ENCODE results near the gene TXNDC11.

The TXNDC11 gene

GRCh38 chr16:11639925-11640899 is 102.4 kb downstream of the TXNDC11 start:
- H3K4me3 ChIP-seq, result no peak overlapping the region
- H3K27ac ChIP-seq, result peak overlapping the region; percentile 28 to 90 (median 80)

DNA sequence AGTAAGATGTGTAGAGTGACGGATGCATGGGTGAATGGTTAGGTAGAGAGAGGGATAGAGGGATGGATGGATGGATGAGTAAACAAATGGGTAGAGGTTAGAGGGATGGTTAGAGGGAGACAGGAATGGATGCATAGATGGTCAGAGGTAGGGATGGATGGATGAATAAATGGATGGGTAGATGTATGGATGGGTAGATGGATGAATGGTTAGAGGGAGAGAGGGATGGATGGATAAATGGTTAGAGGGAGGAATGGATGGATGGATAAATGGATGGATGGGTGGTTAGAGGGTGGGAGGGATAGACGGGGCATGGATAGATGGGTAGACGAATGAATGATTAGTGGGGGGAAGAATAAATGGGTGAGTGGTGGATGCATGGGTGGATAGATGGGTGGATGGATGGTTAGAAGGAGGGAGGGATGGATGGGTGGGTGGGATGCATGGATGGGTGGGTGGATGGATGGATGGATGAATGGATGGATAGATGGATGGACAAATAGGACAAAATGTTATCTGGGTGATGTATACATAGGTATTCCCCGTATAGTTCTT is 103.6 kb downstream of the TXNDC11 start:
- H3K4me3 ChIP-seq, result no peak overlapping the region
- H3K27ac ChIP-seq, result peak overlapping the region in 6 of 21 experiments; percentile 56 to 90 (median 85)

- no peak overlapping the region for H3K4me3 ChIP-seq
- no peak overlapping the region for H3K27ac ChIP-seq
These were observed 104.5 kb downstream of the TXNDC11 start for GRCh38 chr16:11638140-11638539.

GRCh38 chr16:11637320-11637719 is 105.3 kb downstream of the TXNDC11 start:
- no peak overlapping the region for H3K4me3 ChIP-seq
- H3K27ac ChIP-seq, result peak overlapping the region in 2 of 21 experiments; percentile 18 to 24

DNA sequence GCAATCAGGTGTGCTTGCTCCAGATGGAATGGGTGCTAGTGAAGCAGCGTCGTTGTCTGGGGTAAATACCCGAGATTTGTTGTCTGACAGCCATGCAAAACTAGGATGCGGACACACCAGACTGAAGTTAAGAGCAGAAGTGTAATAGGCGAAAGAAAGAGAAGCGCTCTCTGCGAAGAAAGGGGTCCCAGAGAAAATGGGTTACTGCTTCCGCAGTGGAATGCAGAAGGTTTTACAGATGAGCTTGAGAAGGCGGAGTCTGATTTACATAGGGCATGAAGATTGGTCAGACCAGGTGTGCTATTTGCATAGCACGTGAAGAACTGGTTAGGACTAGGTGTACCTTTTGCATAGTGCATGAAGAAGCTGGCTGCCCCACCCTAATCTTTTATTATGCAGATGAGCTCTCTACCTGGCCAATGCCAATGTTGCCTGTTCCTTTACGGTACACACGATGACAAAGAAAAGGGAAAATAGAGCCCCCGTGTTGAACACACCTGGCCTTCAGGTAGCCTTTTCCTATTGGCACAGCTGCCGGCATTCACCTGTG is 106.4 kb downstream of the TXNDC11 start:
- Histone ChIP-seq H3K27ac (peak overlapping the region in 3 of 21 experiments; percentile 34 to 42 (median 39)), H3K4me3 (no peak overlapping the region)

DNA sequence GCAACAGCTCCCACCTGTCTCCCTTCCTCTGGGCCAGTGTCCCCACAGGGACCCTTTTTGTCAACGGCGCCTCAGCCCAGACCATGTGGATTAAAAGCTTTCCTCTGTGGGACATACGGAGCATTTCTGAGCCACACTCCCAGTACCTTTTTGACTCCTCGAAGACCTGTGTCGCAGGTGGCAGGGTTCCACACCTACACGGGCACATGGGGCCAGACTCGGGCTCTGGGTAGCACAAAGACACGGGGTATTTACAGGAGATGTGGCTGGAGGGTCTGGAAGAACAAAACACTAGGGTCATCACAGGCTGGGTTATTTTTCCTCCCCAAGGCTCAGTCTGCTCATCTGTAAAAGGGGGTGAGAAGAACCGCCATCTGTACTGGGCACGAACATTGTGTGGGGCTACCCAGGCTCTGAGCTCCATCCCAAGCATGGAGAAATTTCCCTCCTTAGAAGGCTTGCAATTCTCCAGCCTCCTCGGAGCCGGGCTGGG is 106.9 kb downstream of the TXNDC11 start:
- Histone ChIP-seq H3K4me3 (no peak overlapping the region), H3K27ac (peak overlapping the region in 3 of 21 experiments; percentile 23 to 42 (median 39))

- H3K27ac ChIP-seq, result no peak overlapping the region
- no peak overlapping the region for H3K4me3 ChIP-seq
These were observed 107.5 kb downstream of the TXNDC11 start for GRCh38 chr16:11635113-11635652.

GRCh38 chr16:11634312-11634711 is 108.3 kb downstream of the TXNDC11 start:
- Histone ChIP-seq H3K4me3 (no peak overlapping the region), H3K27ac (no peak overlapping the region)

- Histone ChIP-seq H3K27ac (peak overlapping the region in 18 of 21 experiments; percentile 18 to 82 (median 66)), H3K4me3 (no peak overlapping the region)
These were observed 109.5 kb downstream of the TXNDC11 start for GRCh38 chr16:11633113-11633512.

DNA sequence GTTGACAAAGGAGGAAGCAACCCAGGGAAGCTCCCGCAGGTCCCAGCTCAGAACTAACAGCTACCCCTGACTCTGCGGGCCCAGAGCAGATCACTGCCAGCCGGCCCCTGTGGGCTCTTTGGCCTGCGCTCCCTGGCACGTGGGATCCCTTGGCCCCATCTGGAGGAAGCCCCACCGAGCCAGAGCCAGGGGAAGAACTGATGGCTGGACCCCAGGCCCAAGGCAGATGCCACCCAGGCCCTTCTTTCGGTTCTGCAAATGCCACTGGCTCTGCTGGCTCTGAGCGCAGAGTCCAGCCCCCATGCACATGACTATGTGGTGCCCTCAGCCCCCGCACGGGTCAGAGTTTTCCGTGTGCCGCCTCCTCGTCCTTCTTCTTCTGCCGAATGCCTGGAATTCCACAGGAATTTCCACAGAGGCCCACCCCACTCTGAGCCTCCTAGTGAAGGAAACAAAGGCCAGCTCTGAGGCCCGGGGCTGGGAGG is 110.2 kb downstream of the TXNDC11 start:
- H3K27ac ChIP-seq, result peak overlapping the region in 20 of 21 experiments; percentile 4 to 82 (median 66)

DNA sequence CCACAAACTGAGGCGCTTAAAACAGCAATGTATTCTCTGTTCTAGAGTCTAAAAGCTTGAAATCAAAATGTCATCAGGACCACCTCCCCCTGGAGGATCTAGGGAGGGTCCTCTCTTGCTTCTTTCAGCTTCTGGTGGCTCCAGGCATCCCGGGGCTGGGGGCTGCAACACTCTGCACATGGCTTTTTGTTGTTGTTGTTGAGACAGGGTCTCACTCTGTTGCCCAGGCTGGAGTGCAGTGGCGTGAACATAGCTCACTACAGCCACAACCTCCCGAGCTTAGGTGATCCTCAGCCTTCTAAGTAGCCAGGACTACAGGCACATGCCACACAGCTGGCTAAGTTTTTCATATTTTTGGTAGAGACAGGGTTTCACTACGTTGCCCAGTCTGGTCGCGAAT is 111.4 kb downstream of the TXNDC11 start:
- no peak overlapping the region for H3K4me3 ChIP-seq
- no peak overlapping the region for H3K27ac ChIP-seq

More for the DNA sequence above, 110.2 kb downstream of the TXNDC11 start:
- no peak overlapping the region for H3K4me3 ChIP-seq

DNA sequence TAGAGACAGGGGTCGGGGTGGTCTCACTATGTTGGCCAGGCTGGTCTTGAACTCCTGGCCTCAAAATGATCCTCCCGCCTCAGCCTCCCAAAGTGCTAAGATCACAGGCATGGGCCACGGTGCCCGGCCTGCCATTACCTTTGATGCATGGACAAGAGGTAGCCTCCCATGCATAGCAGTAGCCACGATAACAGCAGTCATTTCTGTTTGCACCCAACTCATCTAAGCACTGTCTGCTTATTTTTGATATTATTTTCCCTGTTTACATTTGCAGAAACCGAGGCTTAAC is 111.9 kb downstream of the TXNDC11 start:
- Histone ChIP-seq H3K4me3 (no peak overlapping the region), H3K27ac (peak overlapping the region in 3 of 21 experiments; percentile 73 to 82 (median 82))

DNA sequence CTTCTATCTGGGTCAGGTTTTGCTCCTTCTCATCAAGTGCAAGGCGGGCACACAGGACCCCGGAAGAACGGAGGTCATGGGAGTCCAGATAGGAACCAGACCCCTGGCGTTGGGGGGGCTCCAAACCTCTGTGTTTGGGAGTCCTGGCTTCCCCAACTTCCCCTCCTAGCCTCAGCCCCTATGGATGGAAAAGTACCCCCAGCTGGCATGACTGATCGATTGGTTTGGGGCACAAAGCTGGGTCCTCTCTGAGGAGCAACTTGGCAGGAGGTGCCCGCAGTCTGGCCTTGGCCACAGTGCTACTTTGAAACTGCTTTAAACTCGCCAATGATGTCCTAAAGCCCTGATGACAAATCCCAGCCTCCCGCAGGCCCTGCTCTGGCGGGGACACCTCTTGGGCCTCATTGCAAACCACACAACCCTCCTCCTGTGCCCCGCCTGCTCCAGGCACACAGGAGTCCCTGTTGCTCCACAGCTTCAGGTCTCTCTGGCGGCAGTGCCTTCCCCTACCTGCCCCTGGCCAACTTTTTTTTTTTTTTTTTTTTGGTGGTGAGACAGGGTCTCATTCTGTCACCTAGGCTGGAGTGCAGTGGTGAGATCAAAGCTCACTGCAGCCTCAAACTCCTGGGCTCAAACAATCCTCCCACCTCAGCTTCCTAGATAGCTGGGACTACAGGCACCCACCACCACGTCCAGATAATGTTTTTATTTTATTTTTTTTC is 112.5 kb downstream of the TXNDC11 start:
- H3K4me3 ChIP-seq, result no peak overlapping the region
- peak overlapping the region in 18 of 21 experiments; percentile 21 to 84 (median 64) for H3K27ac ChIP-seq

Data from skin epidermis (tissue), 12 donors.